Measurements from ENCODE around the gene UCHL5. TPM values are rescaled to one million over a fixed set of nuclear protein-coding genes. Genes with fewer than 3 reads are reported as not detected.
"Not testable (repeated sequence)": the region's sequence is repeated elsewhere in the genome, so short reads cannot be mapped to it uniquely, and the experiment has no call there.

Gene UCHL5
- total RNA-seq, 1 donor: 34.4 TPM

DNA sequence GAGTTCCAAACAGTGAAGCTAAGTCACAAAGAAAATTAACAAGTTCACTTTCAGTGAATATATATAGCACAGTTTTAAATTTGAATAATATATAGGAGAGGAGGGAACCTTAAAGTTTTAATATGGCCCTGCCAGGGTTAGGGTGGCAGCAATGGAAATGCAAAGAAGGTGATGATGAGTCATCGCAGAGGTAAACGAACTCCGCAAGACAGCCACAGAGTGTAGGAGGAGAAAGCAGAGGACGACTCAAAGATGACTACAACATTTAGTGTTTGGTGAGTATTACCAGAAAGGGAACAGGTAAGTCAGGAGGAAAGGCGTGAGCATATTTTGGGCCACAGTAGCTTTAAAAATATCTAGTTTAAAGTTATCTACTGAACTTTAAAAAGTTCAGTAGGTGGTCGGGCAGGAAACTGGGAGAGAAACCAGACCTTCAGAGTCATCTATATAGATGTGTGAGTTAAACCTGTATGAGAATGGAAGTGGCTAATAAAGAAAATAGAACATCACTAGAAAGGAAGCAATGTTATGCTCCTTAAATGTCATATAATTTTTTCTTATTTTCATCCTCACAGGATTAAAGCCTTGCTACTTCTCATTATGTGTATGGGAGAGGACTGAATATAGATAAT is 75.7 kb downstream of the UCHL5 start:
- TF ChIP-seq, protein P1, sequence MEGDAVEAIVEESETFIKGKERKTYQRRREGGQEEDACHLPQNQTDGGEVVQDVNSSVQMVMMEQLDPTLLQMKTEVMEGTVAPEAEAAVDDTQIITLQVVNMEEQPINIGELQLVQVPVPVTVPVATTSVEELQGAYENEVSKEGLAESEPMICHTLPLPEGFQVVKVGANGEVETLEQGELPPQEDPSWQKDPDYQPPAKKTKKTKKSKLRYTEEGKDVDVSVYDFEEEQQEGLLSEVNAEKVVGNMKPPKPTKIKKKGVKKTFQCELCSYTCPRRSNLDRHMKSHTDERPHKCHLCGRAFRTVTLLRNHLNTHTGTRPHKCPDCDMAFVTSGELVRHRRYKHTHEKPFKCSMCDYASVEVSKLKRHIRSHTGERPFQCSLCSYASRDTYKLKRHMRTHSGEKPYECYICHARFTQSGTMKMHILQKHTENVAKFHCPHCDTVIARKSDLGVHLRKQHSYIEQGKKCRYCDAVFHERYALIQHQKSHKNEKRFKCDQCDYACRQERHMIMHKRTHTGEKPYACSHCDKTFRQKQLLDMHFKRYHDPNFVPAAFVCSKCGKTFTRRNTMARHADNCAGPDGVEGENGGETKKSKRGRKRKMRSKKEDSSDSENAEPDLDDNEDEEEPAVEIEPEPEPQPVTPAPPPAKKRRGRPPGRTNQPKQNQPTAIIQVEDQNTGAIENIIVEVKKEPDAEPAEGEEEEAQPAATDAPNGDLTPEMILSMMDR (IDR thresholded peaks at IDR 0.05; ENCODE audit: extremely low read depth, low read depth, low read length): no peak
- Histone ChIP-seq H3K27ac (ENCODE audit: low read depth, low read length) (no peak overlapping the region), H3K4me3 (ENCODE audit: insufficient read depth, low read length) (no peak overlapping the region), H3K36me3 (ENCODE audit: insufficient read depth, low read length) (no peaks in the 10 kb centered on the region), H3K4me1 (ENCODE audit: insufficient read depth, low read length) (no peaks in the 10 kb centered on the region), H4K20me1 (ENCODE audit: insufficient read depth, low read length) (no peaks in the 10 kb centered on the region), H3K4me2 (ENCODE audit: insufficient read depth, low read length) (no peak overlapping the region), H3K79me2 (ENCODE audit: insufficient read depth, low read length) (no peaks in the 10 kb centered on the region), H3K9me3 (ENCODE audit: low read depth, low read length) (no peaks in the 10 kb centered on the region), H3K27me3 (ENCODE audit: insufficient read depth, low read length) (no peaks in the 10 kb centered on the region), H2AFZ (ENCODE audit: low read length) (no peak overlapping the region)
- DNase-seq (ENCODE audit: insufficient read length, low spot score, missing footprints): no peak

DNA sequence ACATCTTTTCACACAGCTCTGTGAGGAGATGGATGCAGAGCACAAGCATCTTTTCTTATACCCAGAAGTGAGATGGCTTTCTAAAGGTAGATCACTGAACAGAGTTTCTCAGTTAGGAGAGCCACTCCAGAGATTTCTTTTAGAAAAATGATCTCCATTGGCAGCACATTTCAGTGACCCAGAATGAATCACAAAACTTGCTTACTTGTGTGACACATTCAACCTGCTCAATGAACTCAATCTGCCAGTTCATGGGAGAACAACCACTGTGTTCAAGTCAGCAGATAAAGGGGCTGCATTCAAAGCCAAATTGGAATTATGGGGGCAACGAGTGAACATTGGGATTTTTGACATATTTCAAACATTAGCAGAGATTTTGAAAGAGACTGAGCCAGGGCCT is 78.3 kb downstream of the UCHL5 start:
- H3K27me3 ChIP-seq (ENCODE audit: insufficient read depth, low read length): no peaks in the 10 kb centered on the region
- TF ChIP-seq, protein P1 (IDR thresholded peaks at IDR 0.05; ENCODE audit: extremely low read depth, low read depth, low read length): no peak
- H3K27ac ChIP-seq (ENCODE audit: low read depth, low read length): no peak overlapping the region
- H3K4me3 ChIP-seq (ENCODE audit: insufficient read depth, low read length): no peak overlapping the region
- no peaks in the 10 kb centered on the region for H3K79me2 ChIP-seq (ENCODE audit: insufficient read depth, low read length)
- H3K9me3 ChIP-seq (ENCODE audit: low read depth, low read length): no peaks in the 10 kb centered on the region
- no peaks in the 10 kb centered on the region for H3K4me1 ChIP-seq (ENCODE audit: insufficient read depth, low read length)
- H2AFZ ChIP-seq (ENCODE audit: low read length): no peak overlapping the region
- H3K4me2 ChIP-seq (ENCODE audit: insufficient read depth, low read length): no peak overlapping the region
- no peaks in the 10 kb centered on the region for H4K20me1 ChIP-seq (ENCODE audit: insufficient read depth, low read length)
- no peaks in the 10 kb centered on the region for H3K36me3 ChIP-seq (ENCODE audit: insufficient read depth, low read length)
- no peak for DNase-seq (ENCODE audit: insufficient read length, low spot score, missing footprints)

DNA sequence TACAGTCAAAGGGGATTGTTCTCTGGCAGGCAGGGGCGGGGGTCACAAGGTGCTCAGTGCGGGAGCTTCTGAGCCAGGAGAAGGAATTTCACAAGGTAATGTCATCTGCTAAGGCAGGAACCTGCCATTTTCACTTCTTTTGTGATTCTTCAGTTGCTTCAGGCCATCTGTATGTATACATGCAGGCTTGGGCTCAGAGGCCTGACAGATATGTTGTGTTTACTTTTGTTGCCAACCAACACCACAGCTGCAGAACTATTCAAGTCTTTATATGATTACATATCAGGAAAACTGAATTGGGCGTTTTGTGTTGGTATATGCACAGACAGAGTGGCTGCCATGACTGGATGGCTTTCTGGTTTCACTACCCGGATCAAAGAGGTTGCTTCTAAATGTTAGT is 78.8 kb downstream of the UCHL5 start:
- H3K4me2 ChIP-seq (ENCODE audit: insufficient read depth, low read length); H3K27ac ChIP-seq (ENCODE audit: low read depth, low read length); DNase-seq (ENCODE audit: insufficient read length, low spot score, missing footprints); H4K20me1 ChIP-seq (ENCODE audit: insufficient read depth, low read length); H3K9me3 ChIP-seq (ENCODE audit: low read depth, low read length); H3K79me2 ChIP-seq (ENCODE audit: insufficient read depth, low read length); H2AFZ ChIP-seq (ENCODE audit: low read length); H3K4me1 ChIP-seq (ENCODE audit: insufficient read depth, low read length); H3K36me3 ChIP-seq (ENCODE audit: insufficient read depth, low read length); H3K4me3 ChIP-seq (ENCODE audit: insufficient read depth, low read length); H3K27me3 ChIP-seq (ENCODE audit: insufficient read depth, low read length): not testable (repeated sequence)

DNA sequence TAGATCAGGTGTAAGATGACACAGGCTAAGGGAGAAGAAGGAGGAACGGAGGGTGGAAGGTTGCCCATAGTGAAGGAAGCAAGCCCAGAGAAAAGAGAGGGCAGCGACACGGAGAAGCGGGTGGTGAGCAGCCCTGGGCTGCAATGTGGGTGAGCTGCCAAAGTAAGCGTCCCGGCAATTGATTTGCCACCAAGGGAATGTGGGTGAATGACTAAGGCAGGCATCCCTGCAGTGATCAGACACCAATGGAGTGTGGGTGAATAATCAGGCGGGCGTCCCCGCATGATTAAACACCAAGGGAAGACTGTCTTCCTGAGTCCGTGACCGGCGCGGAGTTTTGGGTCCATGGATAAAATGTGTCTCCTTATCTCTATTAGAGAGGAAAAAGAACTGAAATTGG is 79.6 kb downstream of the UCHL5 start:
- no peaks in the 10 kb centered on the region for H4K20me1 ChIP-seq (ENCODE audit: insufficient read depth, low read length)
- no peaks in the 10 kb centered on the region for H3K9me3 ChIP-seq (ENCODE audit: low read depth, low read length)
- no peak overlapping the region for H3K27ac ChIP-seq (ENCODE audit: low read depth, low read length)
- H2AFZ ChIP-seq (ENCODE audit: low read length): no peak overlapping the region
- H3K4me1 ChIP-seq (ENCODE audit: insufficient read depth, low read length): peaks cover 2% of the 10 kb centered on the region
- no peak for DNase-seq (ENCODE audit: insufficient read length, low spot score, missing footprints)
- H3K79me2 ChIP-seq (ENCODE audit: insufficient read depth, low read length): no peaks in the 10 kb centered on the region
- TF ChIP-seq, protein P1 (IDR thresholded peaks at IDR 0.05; ENCODE audit: extremely low read depth, low read depth, low read length): no peak
- no peaks in the 10 kb centered on the region for H3K36me3 ChIP-seq (ENCODE audit: insufficient read depth, low read length)
- no peaks in the 10 kb centered on the region for H3K27me3 ChIP-seq (ENCODE audit: insufficient read depth, low read length)
- H3K4me3 ChIP-seq (ENCODE audit: insufficient read depth, low read length): no peak overlapping the region
- H3K4me2 ChIP-seq (ENCODE audit: insufficient read depth, low read length): no peak overlapping the region

All from osteoblast (primary cell).